Endometrial microvascular endothelial cells (primary cell): ENCODE measurements around the gene LRRC37B. TPM values are rescaled to one million over a fixed set of nuclear protein-coding genes. Genes with fewer than 3 reads are reported as not detected.
"Not testable (repeated sequence)": the region's sequence is repeated elsewhere in the genome, so short reads cannot be mapped to it uniquely, and the experiment has no call there.

Experiments
- in situ Hi-C: cut with HindIII; loops from 2 replicates; pipeline ENCODE4 v1.10.0; 2017; ENCODE audit warnings: low sequenced_read_pairs, low pct_unique_long_range_greater_than_20kb; ENCODE audit errors: inconsistent ontology term
- total RNA-seq: library from RNA; depleted of rRNA; stranded (reverse); fragments of >200 nt; gene quantifications from one replicate; pipeline ENCODE4 v1.2.3, GENCODE V29; 2015; ENCODE audit errors: inconsistent ontology term

The LRRC37B gene
- total RNA-seq, 1 donor from 2014 or later = 3.9 TPM

- in situ Hi-C loops = not testable (repeated sequence)
Observed at GRCh38 chr17:32083550-32083979, 76.4 kb downstream of the LRRC37B start.

DNA sequence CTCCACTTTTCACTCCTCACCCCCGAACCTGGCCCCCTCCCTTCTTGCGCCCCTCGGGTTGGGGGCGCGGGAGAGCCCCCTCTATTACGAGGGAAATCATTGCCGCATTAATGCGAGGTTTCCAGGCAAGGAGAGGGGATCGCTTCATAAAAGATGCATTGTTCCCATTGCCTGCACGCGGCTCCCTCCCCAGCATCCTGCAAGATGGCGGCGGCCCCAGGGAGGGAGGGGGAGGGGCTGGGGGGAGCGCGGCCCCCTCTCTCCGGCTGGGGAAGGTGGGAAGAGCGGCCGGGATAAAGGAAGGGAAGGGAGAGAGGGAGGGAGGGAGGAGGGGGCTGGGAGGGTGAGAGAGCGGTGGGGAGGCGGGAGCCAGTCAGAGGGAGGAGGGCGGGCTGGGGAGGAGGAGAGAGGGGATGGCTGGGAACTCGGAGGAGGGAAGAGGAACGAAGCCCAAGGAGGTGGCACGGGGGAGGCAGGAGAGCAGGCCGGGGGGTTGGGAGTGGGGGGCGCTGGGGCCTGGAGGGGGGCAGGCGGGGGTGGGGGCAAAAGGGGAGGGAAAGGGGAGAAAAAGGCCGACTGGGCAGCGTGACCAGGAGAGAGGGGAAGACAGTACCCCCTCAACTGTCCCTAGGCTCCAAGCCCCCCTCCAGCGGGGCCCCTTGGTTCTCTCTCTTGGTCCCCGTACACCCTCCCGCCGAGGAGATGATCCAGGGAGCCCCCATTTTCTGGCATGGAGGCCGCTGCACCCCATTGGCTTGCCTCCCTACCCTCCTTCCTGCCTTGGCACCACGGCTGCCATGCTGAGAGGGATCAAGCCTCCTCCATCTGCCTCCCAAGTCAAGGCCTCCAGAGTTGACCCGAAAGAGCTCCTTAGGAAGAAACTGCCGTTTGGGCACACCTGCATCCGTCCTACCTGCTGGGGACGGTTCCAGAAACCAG, 77.1 kb downstream of the LRRC37B start:
- in situ Hi-C loops = not testable (repeated sequence)

DNA sequence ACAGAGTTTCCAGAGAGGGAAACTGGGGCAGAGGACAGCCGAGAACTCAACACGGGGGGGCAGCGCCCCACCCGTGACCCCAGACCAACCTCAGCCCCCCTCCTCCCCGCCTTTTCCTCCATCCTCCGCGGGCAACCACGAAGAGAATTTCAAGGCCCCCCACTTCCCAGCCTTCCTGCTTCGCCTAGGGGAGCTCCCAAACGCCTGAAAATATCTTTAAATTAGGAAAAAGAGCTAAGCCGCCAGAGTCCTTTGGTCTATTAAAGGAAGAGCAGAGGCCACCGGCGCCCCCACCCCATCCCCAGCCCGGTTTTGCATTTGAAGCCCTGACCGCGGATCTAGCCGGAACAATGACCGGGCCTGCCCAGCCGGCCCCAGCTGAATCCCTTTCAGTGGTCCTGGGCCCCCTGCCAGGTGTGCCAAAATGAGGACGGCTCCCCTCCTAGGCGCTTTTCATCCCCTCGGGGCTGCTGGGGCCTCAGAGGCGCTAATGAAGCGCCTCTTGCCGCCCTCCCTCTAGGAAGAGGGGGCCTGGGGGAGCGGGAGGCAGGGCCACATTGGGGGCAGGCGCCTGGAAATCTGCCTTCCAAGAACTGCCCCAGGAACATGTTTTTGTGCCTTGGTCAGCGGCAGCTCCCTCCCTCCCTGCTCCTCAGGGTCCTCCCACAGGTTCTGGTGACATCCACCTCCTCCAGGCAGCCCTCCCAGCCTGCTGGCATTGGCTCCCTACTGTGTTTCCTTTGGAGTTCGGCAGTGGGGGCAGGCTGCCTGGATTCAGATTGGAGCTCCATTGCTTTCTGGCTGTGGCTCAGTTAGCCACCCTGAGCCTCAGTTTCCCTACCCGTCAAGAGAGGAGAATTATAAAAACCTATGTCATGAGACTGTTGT, 78.0 kb downstream of the LRRC37B start:
- in situ Hi-C loops = not testable (repeated sequence)

GRCh38 chr17:32086833-32087232, 79.7 kb downstream of the LRRC37B start:
- in situ Hi-C loops = not testable (repeated sequence)

DNA sequence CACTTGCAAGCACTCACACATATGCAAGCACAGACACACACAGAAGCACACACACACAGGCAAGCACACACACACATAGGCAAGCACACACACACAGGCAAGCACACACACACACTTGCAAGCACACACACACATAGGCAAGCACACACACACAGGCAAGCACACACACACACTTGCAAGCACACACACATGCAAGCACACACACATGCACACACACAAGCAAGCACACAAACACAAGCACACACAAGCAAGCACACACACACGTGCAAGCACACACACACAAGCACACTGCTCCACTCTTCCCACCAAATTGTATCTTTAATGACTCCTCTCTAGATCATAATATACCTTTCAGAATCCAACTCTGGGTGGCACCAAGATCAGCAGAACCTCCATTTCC, 84.9 kb downstream of the LRRC37B start:
- in situ Hi-C loops = not testable (repeated sequence)

DNA sequence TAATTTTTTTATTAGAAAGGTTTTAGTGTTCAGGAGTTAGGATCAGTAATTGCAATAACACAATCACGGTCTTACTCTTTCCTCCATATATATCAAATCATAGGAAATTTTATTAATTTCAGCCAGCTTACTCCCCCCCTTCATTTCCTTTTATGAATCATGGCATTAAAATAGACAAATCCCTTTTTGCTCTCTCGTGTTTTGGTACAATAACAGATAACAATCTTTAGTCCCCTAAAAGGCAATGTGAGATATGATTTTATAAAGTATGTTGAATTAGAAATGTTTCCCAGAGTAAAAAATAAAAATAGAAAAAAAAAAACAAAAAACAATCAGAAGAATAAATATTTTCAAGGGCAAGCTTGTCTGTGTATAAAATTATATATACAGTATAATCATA, 92.5 kb downstream of the LRRC37B start:
- in situ Hi-C loops = no loop called here

GRCh38 chr17:32100323-32100722, 93.1 kb downstream of the LRRC37B start:
- in situ Hi-C loops = not testable (repeated sequence)

GRCh38 chr17:32100971-32101631, 93.9 kb downstream of the LRRC37B start:
- in situ Hi-C loops = no loop called here

DNA sequence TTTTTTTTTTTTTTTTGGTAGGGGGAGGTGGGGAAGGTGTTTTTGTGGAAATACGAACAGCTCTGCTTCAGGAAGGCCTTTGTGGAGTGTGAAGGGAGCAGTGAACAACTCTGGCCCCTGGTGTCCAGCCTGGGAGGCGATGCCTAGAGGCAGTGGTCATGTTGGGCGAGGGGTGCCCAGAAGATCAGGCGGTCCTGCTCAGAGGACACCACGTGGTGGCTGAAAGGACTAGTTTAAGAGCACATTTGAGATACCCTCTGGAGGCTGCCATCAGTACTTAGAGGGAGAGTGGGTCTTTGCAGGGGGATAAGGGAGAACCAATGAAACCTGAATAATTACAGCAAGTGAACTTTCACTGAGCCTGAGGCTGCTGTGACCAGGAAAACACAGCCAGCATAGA, 95.0 kb downstream of the LRRC37B start:
- in situ Hi-C loops = no loop called here

GRCh38 chr17:32102646-32103186, 95.5 kb downstream of the LRRC37B start:
- in situ Hi-C loops = no loop called here

Other genes starting within 250 kb of the LRRC37B start
- 86.4 TPM for gene COPRS, start 148.1 kb upstream of the LRRC37B start, total RNA-seq
- 41.9 TPM for gene UTP6, start 105.7 kb upstream of the LRRC37B start, total RNA-seq
- 24.0 TPM for gene SUZ12, start 70.4 kb upstream of the LRRC37B start, total RNA-seq
- 32.8 TPM for gene RHOT1, start 135.1 kb downstream of the LRRC37B start, total RNA-seq